ENCODE data around the gene MRTO4. TPM values are rescaled to one million over a fixed set of nuclear protein-coding genes. Genes with fewer than 3 reads are reported as not detected.

Gene MRTO4
- total and polyA plus RNA-seq, 2 of the 13 experiments (the other 11 are each of a cell fraction or from before 2014, with no cell fraction given) = 28.1 to 59.2 TPM

DNA sequence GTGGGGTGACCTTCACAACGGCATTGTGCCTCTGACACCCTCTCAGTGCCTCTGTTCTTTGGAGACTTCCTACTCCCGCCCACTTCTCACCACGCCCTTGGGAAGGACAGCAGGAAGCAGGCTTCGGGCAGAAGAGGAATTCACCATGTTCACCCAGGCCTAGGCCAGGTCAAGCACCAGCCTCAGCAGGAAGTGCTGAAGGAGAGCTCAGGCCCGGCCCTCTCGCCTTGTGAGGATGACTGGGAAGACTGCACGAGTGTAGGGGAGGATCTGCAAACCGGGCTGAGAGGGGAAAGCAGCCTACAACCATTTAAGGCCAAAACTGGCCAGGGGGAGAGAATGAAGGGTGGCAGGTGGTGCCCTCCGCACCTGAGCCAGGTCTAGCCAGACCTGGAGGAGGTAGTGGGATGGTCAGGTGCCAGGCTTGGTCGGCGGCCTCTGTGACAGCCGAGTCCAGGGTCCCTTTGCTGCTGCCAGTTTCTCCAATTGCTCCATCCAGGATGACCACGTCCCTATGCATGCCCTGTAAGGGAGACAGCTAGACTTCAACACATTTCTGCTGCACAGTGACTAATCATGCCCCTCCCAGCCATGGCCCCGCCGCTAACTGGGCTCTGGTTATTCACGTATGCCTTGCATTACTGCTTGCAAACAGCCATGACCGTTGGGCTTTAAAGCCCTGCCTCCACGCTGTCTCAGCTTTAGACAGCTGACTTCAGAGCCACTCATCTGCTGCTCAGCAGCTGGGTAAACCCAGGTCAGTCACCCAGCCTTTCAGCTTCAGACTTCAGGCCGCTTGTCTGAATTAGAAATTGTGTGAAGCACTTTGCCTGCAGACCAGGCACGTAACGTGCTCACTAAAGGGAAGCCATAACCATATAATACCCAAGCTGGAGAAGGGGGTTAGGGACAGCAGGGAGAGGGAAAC is 8.9 kb downstream of the MRTO4 start:
- peaks cover 11% of the 10 kb centered on the region; the same call in 1 of the 2 replicates for H3K4me1 ChIP-seq (ENCODE audit: insufficient read depth, low read length)
- no peaks in the 10 kb centered on the region for H4K20me1 ChIP-seq (ENCODE audit: insufficient read depth, low read length)
- peaks cover 26 to 49% of the 10 kb centered on the region in 2 experiments for H3K36me3 ChIP-seq (replicated peaks in 1 of 2; ENCODE audit: control insufficient read depth in 1 of 2, insufficient read depth in 2 of 2, low read length in 2 of 2)
- intact Hi-C loops (cut with micrococcal nuclease; ENCODE audit: unreplicated experiment) = no loop called here
- no peak overlapping the region for H3K9ac ChIP-seq (ENCODE audit: insufficient read depth, low read depth, low read length)
- TF ChIP-seq ELF1 (CRISPR knock-in tag; IDR thresholded peaks at IDR 0.05) (no peak), ATF7-NPFF (CRISPR knock-in tag; IDR thresholded peaks at IDR 0.05; ENCODE audit: low read depth) (0 out of 2 replicates have a peak, but pooled peaks have one; percentile 23), ZC3H13 (CRISPR knock-in tag; IDR thresholded peaks at IDR 0.05) (peak; percentile 21; the same call in 1 of the 2 replicates), POLR2A (IDR thresholded peaks at IDR 0.05; ENCODE audit: insufficient read depth in 1 of 2, low read depth in 2 of 2, low read length in 2 of 2) (peak in 1 of 2 experiments; percentile 36; a peak in 2 of 4 replicates), RBM22 (optimal IDR thresholded peaks at IDR 0.05; ENCODE audit: low read length) (peak; percentile 72), AGO2 (optimal IDR thresholded peaks at IDR 0.05; ENCODE audit: low read depth, low read length) (peak; percentile 67), ELK4 (CRISPR knock-in tag; IDR thresholded peaks at IDR 0.05; ENCODE audit: borderline replicate concordance) (no peak)
- no peak for FAIRE-seq
- no peak overlapping the region for H2AFZ ChIP-seq (ENCODE audit: low read length)
- H3K79me2 ChIP-seq (ENCODE audit: insufficient read depth, low read length) = peaks cover 2% of the 10 kb centered on the region
- in situ Hi-C loops (cut with HindIII; ENCODE audit: extremely low pct_ligation_motif_present, low pct_unique_long_range_greater_than_20kb) = no loop called here
- 92% methylated on average over 20 of the region's 21 CpGs for WGBS (ENCODE audit: low lambda C conversion rate)
- ATAC-seq = peak; percentile 7; the same call in 2 of the 3 replicates
- H3K27me3 ChIP-seq (ENCODE audit: control insufficient read depth in 1 of 2, insufficient read depth in 2 of 2, low read length in 2 of 2) = no peaks in the 10 kb centered on the region; a peak in 1 of 5 replicates
- H3K4me2 ChIP-seq (ENCODE audit: low read depth, low read length) = no peak overlapping the region
- no peaks in the 10 kb centered on the region for H3K9me3 ChIP-seq (ENCODE audit: low read length)
- POLR2A ChIA-PET = interaction anchor here (1.2 to 3.7 kb wide), 2 partner anchors 9 to 52 kb away, joined by 3 to 14 read pairs; partner anchors contain the start of genes EMC1, MRTO4 and SLC66A1
- CTCF ChIA-PET (ENCODE audit: low intra/inter-chr PET ratio, low total read pairs) = no interaction called here
- no peak overlapping the region for H3K4me3 ChIP-seq (replicated peaks in 1 of 3; ENCODE audit: insufficient read depth in 1 of 3, low read depth in 2 of 3, low read length in 3 of 3)
- BruUV-seq (replicated peaks) = no TSS peak
- DNase-seq (ENCODE audit: low spot score) = no peak
- no peak overlapping the region for H3K27ac ChIP-seq (ENCODE audit: extremely low read length, insufficient read depth, low read length)
